Amygdala (tissue), 56 donors: ENCODE measurements around the gene RNF111.
"Not testable (repeated sequence)": the region's sequence is repeated elsewhere in the genome, so short reads cannot be mapped to it uniquely, and the experiment has no call there.

Source experiments
- DNase-seq, 56 donors: peaks; one replicate each; lab custom pipeline; 2025; lab: John Stamatoyannopoulos, UW

RNF111 gene

GRCh38 chr15:59127255-59127654 is 139.8 kb downstream of the RNF111 start:
- not testable (repeated sequence) for DNase-seq

GRCh38 chr15:59131456-59131855 is 144.0 kb downstream of the RNF111 start:
- no peak for DNase-seq

GRCh38 chr15:59131969-59132562 is 144.6 kb downstream of the RNF111 start:
- DNase-seq, result no peak

- DNase-seq, result no peak
Observed at GRCh38 chr15:59133929-59134427, 146.5 kb downstream of the RNF111 start.

- no peak for DNase-seq
Observed at GRCh38 chr15:59137566-59137965, 150.1 kb downstream of the RNF111 start.

GRCh38 chr15:59138243-59138642 is 150.8 kb downstream of the RNF111 start:
- DNase-seq, result peak in 2 of 56 donors; percentile 12 to 24

- DNase-seq, result peak in 1 of 56 donors; percentile 6
Observed at GRCh38 chr15:59140422-59141226, 153.2 kb downstream of the RNF111 start.

- DNase-seq, result no peak
Observed at GRCh38 chr15:59143281-59143680, 155.8 kb downstream of the RNF111 start.

GRCh38 chr15:59144594-59144993 is 157.1 kb downstream of the RNF111 start:
- peak in 3 of 56 donors; percentile 2 to 21 (median 9) for DNase-seq
